ENCODE measurements around the gene NMRAL1. TPM values are rescaled to one million over a fixed set of nuclear protein-coding genes. Genes with fewer than 3 reads are reported as not detected.

The NMRAL1 gene
- total and polyA plus RNA-seq, 7 donors: 2.5 to 5.5 (median 4.1) TPM

GRCh38 chr16:4412854-4413253 is 61.6 kb downstream of the NMRAL1 start:
- ATAC-seq (no peak), DNase-seq (no peak)
- Histone ChIP-seq H3K4me1 (peaks cover 9% of the 10 kb centered on the region), H3K9me3 (no peaks in the 10 kb centered on the region), H3K27me3 (ENCODE audit: insufficient read depth in 3 of 3, low read length in 2 of 3) (no peaks in the 10 kb centered on the region), H3K27ac (no peak overlapping the region), H3K4me3 (no peak overlapping the region), H3K36me3 (ENCODE audit: insufficient read depth in 1 of 2, low read depth in 1 of 2) (peaks cover 0 to 12% of the 10 kb centered on the region in 2 donors)
- intact Hi-C loops (cut with DNase I): no loop called here
- TF ChIP-seq CTCF (IDR thresholded peaks at IDR 0.05): no peak
- WGBS, 3 donors: 86 to 92% (median 90%) methylated on average over 4 of the region's 4 CpGs

GRCh38 chr16:4412159-4412558 is 62.3 kb downstream of the NMRAL1 start:
- 75 to 82% (median 76%) methylated on average over 8 of the region's 8 CpGs for WGBS, 3 donors
- H3K4me3 ChIP-seq: no peak overlapping the region
- no peak for DNase-seq
- ATAC-seq: no peak
- no peaks in the 10 kb centered on the region for H3K27me3 ChIP-seq (ENCODE audit: insufficient read depth in 3 of 3, low read length in 2 of 3)
- intact Hi-C loops (cut with DNase I): no loop called here
- no peak for TF ChIP-seq CTCF (IDR thresholded peaks at IDR 0.05)
- H3K36me3 ChIP-seq (ENCODE audit: insufficient read depth in 1 of 2, low read depth in 1 of 2): peaks cover 0 to 18% of the 10 kb centered on the region in 2 donors
- H3K9me3 ChIP-seq: no peaks in the 10 kb centered on the region
- peaks cover 9% of the 10 kb centered on the region for H3K4me1 ChIP-seq
- no peak overlapping the region for H3K27ac ChIP-seq

Other genes with a start within 250 kb of the NMRAL1 start
- 100 to 1,000 TPM; 305 to 552 (median 476) TPM for gene SRL, start 232.5 kb downstream of the NMRAL1 start, total RNA-seq
- gene SRL, start 232.5 kb downstream of the NMRAL1 start, polyA plus RNA-seq: 100 to 1,000 TPM; 196 to 276 (median 206) TPM
- 1 to 10 TPM; 3.8 to 5.7 (median 4.5) TPM for gene TFAP4, start 201.6 kb downstream of the NMRAL1 start, total RNA-seq
- gene TFAP4, start 201.6 kb downstream of the NMRAL1 start, polyA plus RNA-seq: 1 to 10 TPM; 3.0 to 8.2 (median 7.0) TPM
- gene GLIS2, start 158.6 kb downstream of the NMRAL1 start, total RNA-seq: 1 to 10 TPM; 1.7 to 3.3 (median 2.4) TPM
- 1 to 10 TPM in 2 of 3 donors, under 1 TPM in 1; 0.96 to 1.3 (median 1.0) TPM for gene GLIS2, start 158.6 kb downstream of the NMRAL1 start, polyA plus RNA-seq
- gene PAM16, start 123.3 kb downstream of the NMRAL1 start, total RNA-seq: 10 to 100 TPM; 60.5 to 84.2 (median 70.7) TPM
- 100 to 1,000 TPM; 144 to 163 (median 160) TPM for gene PAM16, start 123.3 kb downstream of the NMRAL1 start, polyA plus RNA-seq
- gene VASN, start 102.8 kb downstream of the NMRAL1 start, total RNA-seq: 1 to 10 TPM; 3.0 to 3.6 (median 3.4) TPM
- 1 to 10 TPM; 2.0 to 3.8 (median 3.3) TPM for gene VASN, start 102.8 kb downstream of the NMRAL1 start, polyA plus RNA-seq
- gene CORO7, start 58.0 kb downstream of the NMRAL1 start, total RNA-seq: 1 to 10 TPM; 5.2 to 7.9 (median 7.2) TPM
- gene CORO7, start 58.0 kb downstream of the NMRAL1 start, polyA plus RNA-seq: 1 to 10 TPM; 3.4 to 5.8 (median 3.9) TPM
- 100 to 1,000 TPM in 1 of 4 donors, 10 to 100 TPM in 3; 77.4 to 110 (median 80.5) TPM for gene DNAJA3, start 48.8 kb downstream of the NMRAL1 start, total RNA-seq
- gene DNAJA3, start 48.8 kb downstream of the NMRAL1 start, polyA plus RNA-seq: 100 to 1,000 TPM in 1 of 3 donors, 10 to 100 TPM in 2; 68.0 to 104 (median 95.9) TPM
- gene HMOX2, start 1.8 kb upstream of the NMRAL1 start, total RNA-seq: 10 to 100 TPM; 20.8 to 26.6 (median 22.6) TPM
- gene HMOX2, start 1.8 kb upstream of the NMRAL1 start, polyA plus RNA-seq: 10 to 100 TPM; 22.2 to 49.0 (median 23.8) TPM
- gene CDIP1, start 64.1 kb upstream of the NMRAL1 start, total RNA-seq: 10 to 100 TPM; 29.1 to 51.8 (median 34.9) TPM
- 10 to 100 TPM; 18.7 to 33.6 (median 22.3) TPM for gene CDIP1, start 64.1 kb upstream of the NMRAL1 start, polyA plus RNA-seq
- gene C16orf96, start 81.7 kb upstream of the NMRAL1 start, total RNA-seq: under 1 TPM in 3 of 4 donors, not detected in 1; 0.04 to 0.32 (median 0.07) TPM
- gene C16orf96, start 81.7 kb upstream of the NMRAL1 start, polyA plus RNA-seq: under 1 TPM in 1 of 3 donors, not detected in 2; 0.05 TPM
- 10 to 100 TPM; 23.0 to 47.5 (median 37.5) TPM for gene UBALD1, start 140.3 kb upstream of the NMRAL1 start, total RNA-seq
- 10 to 100 TPM; 13.6 to 40.2 (median 28.3) TPM for gene UBALD1, start 140.3 kb upstream of the NMRAL1 start, polyA plus RNA-seq
- 10 to 100 TPM; 44.2 to 63.1 (median 59.4) TPM for gene MGRN1, start 150.2 kb upstream of the NMRAL1 start, total RNA-seq
- gene MGRN1, start 150.2 kb upstream of the NMRAL1 start, polyA plus RNA-seq: 10 to 100 TPM; 20.2 to 36.3 (median 24.6) TPM
- gene NUDT16L1, start 218.9 kb upstream of the NMRAL1 start, total RNA-seq: 10 to 100 TPM in 1 of 4 donors, 1 to 10 TPM in 3; 6.3 to 20.2 (median 8.4) TPM
- 1 to 10 TPM; 6.6 to 9.7 (median 7.4) TPM for gene NUDT16L1, start 218.9 kb upstream of the NMRAL1 start, polyA plus RNA-seq

Measured in psoas muscle (tissue), 8 donors.